Right lobe of liver (tissue), 4 donors: Measurements from ENCODE around the gene LRP3.

ENCODE experiments used
- CTCF ChIP-seq, 4 donors: fragments of 200-600 bp in 3 of 4; fragments of 450-650 bp in 1 of 4; IDR thresholded peaks; one replicate each; pipeline versions ENCODE4 v1.5.1 to v1.8.0; 2016 to 2022; ENCODE audit warnings: antibody characterized with exemption in 4 of 4, mild to moderate bottlenecking in 2 of 4
- POLR2A ChIP-seq: fragments of 450-650 bp; IDR thresholded peaks from one replicate; pipeline ENCODE4 v1.6.1; 2017; ENCODE audit warnings: antibody characterized with exemption, mild to moderate bottlenecking
- donor health status: DM: no; HTN: no; CAD: no.
- donor health status: DM: no; HTN: no; CAD: no.
- donor health status: DM: no; HTN: yes; CAD: no.

GRCh38 chr19:33146209-33146608 is 47.9 kb upstream of the LRP3 start:
- no peak for TF ChIP-seq POLR2A
- no peak for TF ChIP-seq CTCF (IDR thresholded peaks at IDR 0.05)
